CD4-positive, alpha-beta T cell (primary cell): ENCODE data around the gene SGO2. TPM values are rescaled to one million over a fixed set of nuclear protein-coding genes. Genes with fewer than 3 reads are reported as not detected.

ENCODE experiments used
- ATAC-seq: fragments of 200-7000 bp; cut with Tn5 transposase; one replicate; pipeline ENCODE4 v1.10.0; 2022; ENCODE audit warnings: mild to moderate bottlenecking; ENCODE audit not compliant: poor library complexity
- CTCF ChIA-PET: fragments of 350-600 bp; sonication (Branson Sonifier 250); formaldehyde crosslinking; loops from one replicate; lab custom pipeline; 2021; ENCODE audit warnings: antibody characterized with exemption, inconsistent platforms; lab: Charles Lee
- POLR2A ChIA-PET: fragments of 350-600 bp; sonication (Branson Sonifier 250); formaldehyde crosslinking; loops from one replicate; lab custom pipeline; 2021; ENCODE audit warnings: antibody characterized with exemption, inconsistent platforms; lab: Charles Lee
- DNase-seq, 14 experiments: peaks; one replicate each; pipeline ENCODE4 v3.0.0-alpha.2; 2013 to 2020; ENCODE audit warnings: mixed read lengths in 2 of 14
- H3K27ac ChIP-seq, 2 donors: one replicate each; pipeline versions ENCODE4 v1.5.1 to v1.7.0; 2013; ENCODE audit warnings: low read length in 2 of 2, low read depth in 1 of 2, mild to moderate bottlenecking in 1 of 2
- H3K27me3 ChIP-seq, 2 experiments: 1 replicate in 1 of 2; 2 replicates in 1 of 2; pipeline versions ENCODE4 v1.6.1 to v1.7.0; 2013; ENCODE audit warnings: low read length in 2 of 2, control low read depth in 1 of 2, mild to moderate bottlenecking in 1 of 2, moderate library complexity in 1 of 2; ENCODE audit not compliant: insufficient read depth in 2 of 2, control insufficient read depth in 1 of 2
- H3K36me3 ChIP-seq: one replicate; pipeline ENCODE4 v1.6.1; 2013; ENCODE audit warnings: low read length, control low read depth; ENCODE audit not compliant: insufficient read depth
- H3K4me1 ChIP-seq: one replicate; pipeline ENCODE4 v1.6.1; 2013; ENCODE audit warnings: low read length, control low read depth; ENCODE audit not compliant: insufficient read depth
- H3K4me3 ChIP-seq: one replicate; pipeline ENCODE4 v1.5.1; 2013; ENCODE audit warnings: mild to moderate bottlenecking, low read length, moderate library complexity
- H3K9me3 ChIP-seq, 2 experiments: 1 replicate in 1 of 2; 2 replicates in 1 of 2; pipeline versions ENCODE4 v1.6.1 to v1.7.0; 2013; ENCODE audit warnings: low read length in 2 of 2, mild to moderate bottlenecking in 2 of 2, control low read depth in 1 of 2, moderate library complexity in 1 of 2; ENCODE audit not compliant: control insufficient read depth in 1 of 2, insufficient read depth in 1 of 2
- H3K27ac Mint-ChIP-seq: one replicate; pipeline ENCODE4 v1.8.0; 2020; ENCODE audit warnings: mixed read lengths
- H3K27me3 Mint-ChIP-seq: one replicate; pipeline ENCODE4 v1.8.0; 2021; ENCODE audit warnings: mixed read lengths
- H3K36me3 Mint-ChIP-seq: one replicate; pipeline ENCODE4 v1.8.0; 2021; ENCODE audit warnings: low read depth, mixed read lengths
- H3K4me1 Mint-ChIP-seq: one replicate; pipeline ENCODE4 v1.8.0; 2021; ENCODE audit warnings: low read depth, mixed read lengths
- H3K4me3 Mint-ChIP-seq: one replicate; pipeline ENCODE4 v1.8.0; 2020; ENCODE audit warnings: mild to moderate bottlenecking, mixed read lengths
- H3K9me3 Mint-ChIP-seq: one replicate; pipeline ENCODE4 v1.8.0; 2020; ENCODE audit warnings: mixed read lengths
- CTCF ChIP-seq: fragments of 200-600 bp; IDR thresholded peaks from one replicate; pipeline ENCODE4 v1.8.0; 2022; ENCODE audit warnings: antibody characterized with exemption, mild to moderate bottlenecking
- intact Hi-C, 2 experiments: fragments of 100-400 bp; cut with DNase I in 1 of 2; cut with micrococcal nuclease in 1 of 2; formaldehyde crosslinking; loops; one replicate each; pipeline versions ENCODE4 v1.15.1 to v1.9.0; 2023 to 2025; cut with DNase I, micrococcal nuclease
- polyA plus RNA-seq, 2 donors: library from polyadenylated mRNA; unstranded; fragments of 120-200 nt; gene quantifications; one replicate each; pipeline ENCODE4 v1.2.1, GENCODE V29; 2013
- total RNA-seq, 174 experiments: library from RNA in 2 of 174; stranded (reverse) in 2 of 174; gene quantifications; one replicate each; pipeline ENCODE4 v1.2.3 and lab custom pipeline; 2021 to 2026

The SGO2 gene, protein sequence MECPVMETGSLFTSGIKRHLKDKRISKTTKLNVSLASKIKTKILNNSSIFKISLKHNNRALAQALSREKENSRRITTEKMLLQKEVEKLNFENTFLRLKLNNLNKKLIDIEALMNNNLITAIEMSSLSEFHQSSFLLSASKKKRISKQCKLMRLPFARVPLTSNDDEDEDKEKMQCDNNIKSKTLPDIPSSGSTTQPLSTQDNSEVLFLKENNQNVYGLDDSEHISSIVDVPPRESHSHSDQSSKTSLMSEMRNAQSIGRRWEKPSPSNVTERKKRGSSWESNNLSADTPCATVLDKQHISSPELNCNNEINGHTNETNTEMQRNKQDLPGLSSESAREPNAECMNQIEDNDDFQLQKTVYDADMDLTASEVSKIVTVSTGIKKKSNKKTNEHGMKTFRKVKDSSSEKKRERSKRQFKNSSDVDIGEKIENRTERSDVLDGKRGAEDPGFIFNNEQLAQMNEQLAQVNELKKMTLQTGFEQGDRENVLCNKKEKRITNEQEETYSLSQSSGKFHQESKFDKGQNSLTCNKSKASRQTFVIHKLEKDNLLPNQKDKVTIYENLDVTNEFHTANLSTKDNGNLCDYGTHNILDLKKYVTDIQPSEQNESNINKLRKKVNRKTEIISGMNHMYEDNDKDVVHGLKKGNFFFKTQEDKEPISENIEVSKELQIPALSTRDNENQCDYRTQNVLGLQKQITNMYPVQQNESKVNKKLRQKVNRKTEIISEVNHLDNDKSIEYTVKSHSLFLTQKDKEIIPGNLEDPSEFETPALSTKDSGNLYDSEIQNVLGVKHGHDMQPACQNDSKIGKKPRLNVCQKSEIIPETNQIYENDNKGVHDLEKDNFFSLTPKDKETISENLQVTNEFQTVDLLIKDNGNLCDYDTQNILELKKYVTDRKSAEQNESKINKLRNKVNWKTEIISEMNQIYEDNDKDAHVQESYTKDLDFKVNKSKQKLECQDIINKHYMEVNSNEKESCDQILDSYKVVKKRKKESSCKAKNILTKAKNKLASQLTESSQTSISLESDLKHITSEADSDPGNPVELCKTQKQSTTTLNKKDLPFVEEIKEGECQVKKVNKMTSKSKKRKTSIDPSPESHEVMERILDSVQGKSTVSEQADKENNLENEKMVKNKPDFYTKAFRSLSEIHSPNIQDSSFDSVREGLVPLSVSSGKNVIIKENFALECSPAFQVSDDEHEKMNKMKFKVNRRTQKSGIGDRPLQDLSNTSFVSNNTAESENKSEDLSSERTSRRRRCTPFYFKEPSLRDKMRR
- total RNA-seq (under 1 TPM; 0.64 to 0.74 TPM), total RNA-seq (lab: John Stamatoyannopoulos, UW) (0.76 to 130 (median 7.2) reads per million in 172 experiments)
- polyA plus RNA-seq (2013, experiment 1 of 2) = 2.2 TPM
- 3.2 TPM for polyA plus RNA-seq (2013, experiment 2 of 2)

DNA sequence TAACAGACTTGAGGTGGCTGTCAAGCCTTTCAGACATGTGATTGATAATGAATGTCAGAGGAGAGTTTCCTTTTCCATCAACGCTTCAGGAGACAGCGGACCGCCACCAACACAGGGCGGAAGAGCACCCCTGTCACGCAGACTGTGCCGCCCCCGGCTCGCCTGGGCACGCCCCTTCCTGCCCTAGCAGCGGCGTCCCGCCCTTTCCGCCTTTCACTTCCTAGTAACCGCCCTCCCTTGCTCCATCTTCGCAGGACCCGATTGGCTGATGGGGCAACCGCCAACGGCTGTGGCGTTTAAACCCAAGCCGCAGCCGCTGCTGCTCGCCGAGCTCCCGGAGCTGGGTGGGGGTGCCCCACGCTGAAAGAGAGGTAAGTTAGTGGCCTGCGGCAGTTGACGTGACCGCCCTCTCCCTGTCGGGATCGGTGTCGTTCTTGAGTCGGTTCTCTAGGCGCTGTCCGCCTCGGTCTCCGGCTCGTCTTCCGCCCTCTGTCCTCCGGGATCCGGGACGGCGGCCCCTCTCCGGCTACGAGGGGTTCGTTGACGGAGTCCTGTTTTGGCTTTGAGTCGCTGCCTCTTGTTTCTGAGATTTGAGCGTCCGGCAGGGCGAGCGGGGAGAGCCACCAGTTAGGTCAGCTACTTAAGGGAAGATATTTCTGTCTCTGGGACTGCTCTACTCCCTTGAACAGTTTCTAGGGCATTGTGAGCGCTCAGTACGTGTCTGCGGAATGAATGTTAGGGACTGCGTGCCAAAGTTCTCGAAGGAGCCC lies at the start of gene SGO2:
Gene SGO2 (plus strand): TSS at position 326 of the 770 bp plus-strand sequence. CDS start 6,769 bp downstream, outside the sequence.
- DNase-seq = peak; percentile 90 to 98 (median 94)
- H3K9me3 Mint-ChIP-seq = no peaks in the 10 kb centered on the region
- no peaks in the 10 kb centered on the region for H3K36me3 ChIP-seq
- H3K4me3 ChIP-seq = peak within 1 kb of the TSS; percentile 71
- H3K36me3 Mint-ChIP-seq = no peaks in the 10 kb centered on the region
- peak within 1 kb of the TSS; percentile 96 for H3K4me3 Mint-ChIP-seq
- ChIA-PET CTCF (interaction anchor here (1.0 to 2.9 kb wide), 3 partner anchors 14 to 187 kb away, joined by 3 to 31 read pairs (median 4); partner anchors contain the start of gene KCTD18), POLR2A (interaction anchor here (0.7 to 2.8 kb wide), 11 partner anchors 9 to 571 kb away, joined by 3 to 28 read pairs (median 5); partner anchors contain the start of genes CLK1, KCTD18, MAIP1 and TYW5)
- no peaks in the 10 kb centered on the region for H3K27me3 Mint-ChIP-seq
- H3K4me1 ChIP-seq = peaks cover 9% of the 10 kb centered on the region
- H3K4me1 Mint-ChIP-seq = peaks cover 13% of the 10 kb centered on the region
- H3K27ac ChIP-seq = peak within 1 kb of the TSS in 1 of 2 donors; percentile 0
- intact Hi-C loops = loop anchor here (2.0 to 10.0 kb wide), 9 partner anchors 15 to 1849 kb away; partner anchors contain the start of genes ALS2 (in 1 of the 2), BMPR2 (in 1 of the 2), BZW1 (in 1 of the 2) and FZD7 (in 1 of the 2)
- no peaks in the 10 kb centered on the region for H3K9me3 ChIP-seq
- H3K27ac Mint-ChIP-seq = peak within 1 kb of the TSS; percentile 83
- TF ChIP-seq CTCF = no peak
- no peaks in the 10 kb centered on the region for H3K27me3 ChIP-seq
- peak; percentile 99 for ATAC-seq

GRCh38 chr2:200476836-200477235 lies 49.2 kb upstream of the SGO2 start:
- no peak for TF ChIP-seq CTCF
- no peaks in the 10 kb centered on the region for H3K36me3 Mint-ChIP-seq
- Histone ChIP-seq H3K36me3 (no peaks in the 10 kb centered on the region), H3K4me3 (no peak overlapping the region), H3K27ac (no peak overlapping the region), H3K9me3 (no peaks in the 10 kb centered on the region), H3K4me1 (peaks cover 5% of the 10 kb centered on the region), H3K27me3 (no peaks in the 10 kb centered on the region)
- no peaks in the 10 kb centered on the region for H3K9me3 Mint-ChIP-seq
- H3K27ac Mint-ChIP-seq = no peak overlapping the region
- ATAC-seq (no peak), DNase-seq (no peak)
- CTCF ChIA-PET = no interaction called here
- no peak overlapping the region for H3K4me3 Mint-ChIP-seq
- intact Hi-C loops = loop anchor here in 1 of 2 experiments (10.0 kb wide), 1 partner anchor 772 kb away; no protein-coding TSS in a partner anchor
- H3K27me3 Mint-ChIP-seq = no peaks in the 10 kb centered on the region
- POLR2A ChIA-PET = interaction anchor here (1.5 kb wide), 1 partner anchor 8 kb away, joined by 5 read pairs; no protein-coding TSS in a partner anchor
- H3K4me1 Mint-ChIP-seq = no peaks in the 10 kb centered on the region
